Breast epithelium (tissue), 4 donors: ENCODE data around the gene NSMCE1. TPM values are rescaled to one million over a fixed set of nuclear protein-coding genes. Genes with fewer than 3 reads are reported as not detected.

Experiments used
- DNase-seq, 2 donors: peaks; one replicate each; pipeline ENCODE4 v3.0.0-alpha.2; 2019; ENCODE audit warnings: low spot score in 2 of 2
- H3K27ac ChIP-seq, 2 donors: fragments of 200-600 bp; sonication (generic) in 1 of 2; one replicate each; pipeline ENCODE4 v1.5.1; 2016 to 2019; ENCODE audit warnings: mild to moderate bottlenecking in 1 of 2
- H3K27me3 ChIP-seq, 2 donors: fragments of 200-600 bp; sonication (generic) in 1 of 2; one replicate each; pipeline versions ENCODE4 v1.5.1 to v1.6.0; 2017 to 2019; ENCODE audit warnings: control low read depth in 1 of 2, mild to moderate bottlenecking in 1 of 2
- H3K36me3 ChIP-seq: fragments of 200-600 bp; one replicate; pipeline ENCODE4 v1.5.1; 2019
- H3K4me1 ChIP-seq, 2 donors: fragments of 200-600 bp; sonication (generic); one replicate each; pipeline ENCODE4 v1.5.1; 2016 to 2019; ENCODE audit warnings: control low read depth in 1 of 2
- H3K4me3 ChIP-seq, 3 donors: fragments of 200-600 bp; sonication (generic); 1 replicate in 2 of 3; 2 replicates in 1 of 3; pipeline ENCODE4 v1.5.1; 2016 to 2019; ENCODE audit warnings: mild to moderate bottlenecking in 3 of 3, moderate library complexity in 2 of 3
- H3K9me3 ChIP-seq, 2 donors: fragments of 200-600 bp; sonication (generic) in 1 of 2; one replicate each; pipeline ENCODE4 v1.5.1; 2016 to 2019; ENCODE audit warnings: control low read depth in 1 of 2
- CTCF ChIP-seq, 3 donors: fragments of 450-650 bp; IDR thresholded peaks; one replicate each; pipeline ENCODE4 v1.5.1; 2016 to 2017; ENCODE audit warnings: antibody characterized with exemption in 3 of 3, mild to moderate bottlenecking in 3 of 3, moderate library complexity in 3 of 3
- POLR2A ChIP-seq: fragments of 450-650 bp; IDR thresholded peaks from one replicate; pipeline ENCODE4 v1.6.1; 2016; ENCODE audit warnings: antibody characterized with exemption, mild to moderate bottlenecking, moderate library complexity
- POLR2AphosphoS5 ChIP-seq, 3 donors: sonication (generic); formaldehyde crosslinking; IDR thresholded peaks; one replicate each; pipeline ENCODE4 v1.6.1; 2017; ENCODE audit warnings: antibody characterized with exemption in 3 of 3
- intact Hi-C: fragments of 100-400 bp; cut with DNase I; formaldehyde crosslinking; loops from one replicate; pipeline ENCODE4 v1.15.1; 2023; ENCODE audit warnings: low total_unique reads
- total RNA-seq, 3 donors: library from RNA; depleted of rRNA; stranded (reverse); fragments of >200 nt; gene quantifications; one replicate each; pipeline ENCODE4 v1.1.0, GENCODE V29; 2016

NSMCE1 gene
- total RNA-seq, 3 donors from 2014 or later, result 32.4 to 54.6 (median 51.8) TPM

- H3K27me3 ChIP-seq, result no peaks in the 10 kb centered on the region
- no peaks in the 10 kb centered on the region for H3K36me3 ChIP-seq
- H3K4me1 ChIP-seq, result no peaks in the 10 kb centered on the region
- TF ChIP-seq POLR2AphosphoS5 (IDR thresholded peaks at IDR 0.05) (no peak), CTCF (IDR thresholded peaks at IDR 0.05) (peak in 1 of 3 donors; percentile 12)
- no peak for DNase-seq
- intact Hi-C loops, result no loop called here
- no peaks in the 10 kb centered on the region for H3K9me3 ChIP-seq
- H3K4me3 ChIP-seq, result peak overlapping the region in 1 of 3 donors; percentile 24
- H3K27ac ChIP-seq, result peak overlapping the region; percentile 29 to 65
Measured at GRCh38 chr16:27242868-27243590, 25.5 kb downstream of the NSMCE1 start.

- H3K36me3 ChIP-seq, result no peaks in the 10 kb centered on the region
- no peak for TF ChIP-seq POLR2AphosphoS5 (IDR thresholded peaks at IDR 0.05)
- TF ChIP-seq POLR2A, result no peak
- H3K4me3 ChIP-seq, result no peak overlapping the region
- peak overlapping the region; percentile 29 to 65 for H3K27ac ChIP-seq
- H3K4me1 ChIP-seq, result peaks cover 0 to 3% of the 10 kb centered on the region in 2 donors
- no peaks in the 10 kb centered on the region for H3K9me3 ChIP-seq
- no peak for DNase-seq
- no peaks in the 10 kb centered on the region for H3K27me3 ChIP-seq
- intact Hi-C loops, result no loop called here
Measured at GRCh38 chr16:27242398-27242797, 26.2 kb downstream of the NSMCE1 start.

- Histone ChIP-seq H3K4me3 (no peak overlapping the region), H3K9me3 (no peaks in the 10 kb centered on the region), H3K27ac (peak overlapping the region in 1 of 2 donors; percentile 74), H3K4me1 (peaks cover 0 to 3% of the 10 kb centered on the region in 2 donors), H3K27me3 (no peaks in the 10 kb centered on the region), H3K36me3 (no peaks in the 10 kb centered on the region)
- TF ChIP-seq CTCF (IDR thresholded peaks at IDR 0.05) (no peak), POLR2AphosphoS5 (IDR thresholded peaks at IDR 0.05) (no peak), POLR2A (no peak)
- intact Hi-C loops, result no loop called here
- no peak for DNase-seq
Measured at GRCh38 chr16:27241658-27242057, 26.9 kb downstream of the NSMCE1 start.

GRCh38 chr16:27240948-27241531, 27.5 kb downstream of the NSMCE1 start:
- no peak for DNase-seq
- H3K27ac ChIP-seq, result peak overlapping the region in 1 of 2 donors; percentile 74
- H3K36me3 ChIP-seq, result no peaks in the 10 kb centered on the region
- H3K27me3 ChIP-seq, result no peaks in the 10 kb centered on the region
- peaks cover 0 to 3% of the 10 kb centered on the region in 2 donors for H3K4me1 ChIP-seq
- H3K4me3 ChIP-seq, result no peak overlapping the region
- no peaks in the 10 kb centered on the region for H3K9me3 ChIP-seq
- intact Hi-C loops, result no loop called here
- TF ChIP-seq CTCF (IDR thresholded peaks at IDR 0.05), result no peak
- TF ChIP-seq POLR2A, result no peak
- TF ChIP-seq POLR2AphosphoS5 (IDR thresholded peaks at IDR 0.05), result no peak

- peak in 1 of 2 donors; percentile 30 for DNase-seq
- Histone ChIP-seq H3K4me3 (no peak overlapping the region), H3K36me3 (no peaks in the 10 kb centered on the region), H3K4me1 (peaks cover 7% of the 10 kb centered on the region in 2 donors), H3K9me3 (no peaks in the 10 kb centered on the region), H3K27me3 (no peaks in the 10 kb centered on the region), H3K27ac (peak overlapping the region in 1 of 2 donors; percentile 49)
- intact Hi-C loops, result loop anchor here (10.0 kb wide), 1 partner anchor 75 kb away; the partner anchor contains the start of gene IL4R
- TF ChIP-seq POLR2A (no peak), CTCF (IDR thresholded peaks at IDR 0.05) (no peak), POLR2AphosphoS5 (IDR thresholded peaks at IDR 0.05) (no peak)
Measured at GRCh38 chr16:27239906-27240655, 28.5 kb downstream of the NSMCE1 start.
